Hepatocyte (in vitro differentiated cells): Measurements from ENCODE around the gene SLC39A10.

Experiments
- EZH2 ChIP-seq: fragments of 200-600 bp; sonication (generic); IDR thresholded peaks from 2 replicates; pipeline ENCODE4 v1.6.1; 2016; ENCODE audit warnings: antibody characterized with exemption, mild to moderate bottlenecking, borderline replicate concordance
- EZH2phosphoT487 ChIP-seq: fragments of 200-600 bp; sonication (generic); IDR thresholded peaks from one replicate; pipeline ENCODE4 v1.6.1; 2018; ENCODE audit warnings: antibody characterized with exemption, mild to moderate bottlenecking, low read depth, moderate library complexity; ENCODE audit not compliant: unreplicated experiment, severe bottlenecking
- TF ChIP-seq, protein P1 (sequence below): fragments of 200-600 bp; sonication (generic); IDR thresholded peaks from 2 replicates; pipeline ENCODE4 v1.5.1; 2016; ENCODE audit warnings: antibody characterized with exemption, mild to moderate bottlenecking; ENCODE audit not compliant: poor library complexity

DNA sequence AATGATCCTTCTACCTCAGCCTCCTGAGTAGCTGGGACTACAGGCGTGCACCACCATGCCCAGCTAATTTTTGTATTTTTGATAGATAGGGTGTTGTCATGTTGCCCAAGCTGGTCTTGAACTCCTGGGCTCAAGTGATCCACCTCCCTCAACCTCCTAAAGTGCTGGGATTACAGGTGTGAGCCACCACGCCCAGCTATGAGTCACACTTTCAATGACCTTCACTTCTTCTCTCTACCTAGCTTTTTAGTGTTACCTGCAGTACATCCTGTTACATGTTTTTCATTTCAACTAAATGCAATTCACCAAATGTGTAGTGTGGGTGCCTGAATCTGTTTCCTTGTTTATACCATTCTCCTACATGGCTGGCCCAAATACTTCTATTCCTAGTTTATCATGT, 64.0 kb downstream of the SLC39A10 start:
- TF ChIP-seq, protein P1, sequence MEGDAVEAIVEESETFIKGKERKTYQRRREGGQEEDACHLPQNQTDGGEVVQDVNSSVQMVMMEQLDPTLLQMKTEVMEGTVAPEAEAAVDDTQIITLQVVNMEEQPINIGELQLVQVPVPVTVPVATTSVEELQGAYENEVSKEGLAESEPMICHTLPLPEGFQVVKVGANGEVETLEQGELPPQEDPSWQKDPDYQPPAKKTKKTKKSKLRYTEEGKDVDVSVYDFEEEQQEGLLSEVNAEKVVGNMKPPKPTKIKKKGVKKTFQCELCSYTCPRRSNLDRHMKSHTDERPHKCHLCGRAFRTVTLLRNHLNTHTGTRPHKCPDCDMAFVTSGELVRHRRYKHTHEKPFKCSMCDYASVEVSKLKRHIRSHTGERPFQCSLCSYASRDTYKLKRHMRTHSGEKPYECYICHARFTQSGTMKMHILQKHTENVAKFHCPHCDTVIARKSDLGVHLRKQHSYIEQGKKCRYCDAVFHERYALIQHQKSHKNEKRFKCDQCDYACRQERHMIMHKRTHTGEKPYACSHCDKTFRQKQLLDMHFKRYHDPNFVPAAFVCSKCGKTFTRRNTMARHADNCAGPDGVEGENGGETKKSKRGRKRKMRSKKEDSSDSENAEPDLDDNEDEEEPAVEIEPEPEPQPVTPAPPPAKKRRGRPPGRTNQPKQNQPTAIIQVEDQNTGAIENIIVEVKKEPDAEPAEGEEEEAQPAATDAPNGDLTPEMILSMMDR = no peak
- TF ChIP-seq EZH2phosphoT487 (no peak), EZH2 (no peak)
